ENCODE data around the gene SORBS2. TPM values are rescaled to one million over a fixed set of nuclear protein-coding genes. Genes with fewer than 3 reads are reported as not detected.

SORBS2 gene
- total and polyA plus RNA-seq, 8 donors, result 24.2 to 50.8 (median 35.5) TPM

DNA sequence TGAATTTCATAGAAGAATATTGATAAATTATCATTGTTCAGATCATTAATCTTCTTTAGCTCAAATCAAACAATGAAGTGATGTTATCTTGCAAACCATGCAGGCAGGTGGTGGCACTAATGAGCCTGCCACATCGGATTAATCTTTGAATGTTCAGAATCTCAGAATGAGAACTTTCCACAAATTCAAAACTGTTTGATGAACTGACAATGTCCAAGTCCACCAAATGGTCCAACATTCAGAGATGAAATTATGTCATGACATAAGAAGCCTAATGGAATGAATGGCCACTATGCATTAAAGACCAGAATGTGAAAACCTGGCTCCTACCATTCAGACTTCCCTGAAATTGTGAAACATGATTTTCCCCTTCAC is 67.5 kb downstream of the SORBS2 start:
- TF ChIP-seq, protein P1, sequence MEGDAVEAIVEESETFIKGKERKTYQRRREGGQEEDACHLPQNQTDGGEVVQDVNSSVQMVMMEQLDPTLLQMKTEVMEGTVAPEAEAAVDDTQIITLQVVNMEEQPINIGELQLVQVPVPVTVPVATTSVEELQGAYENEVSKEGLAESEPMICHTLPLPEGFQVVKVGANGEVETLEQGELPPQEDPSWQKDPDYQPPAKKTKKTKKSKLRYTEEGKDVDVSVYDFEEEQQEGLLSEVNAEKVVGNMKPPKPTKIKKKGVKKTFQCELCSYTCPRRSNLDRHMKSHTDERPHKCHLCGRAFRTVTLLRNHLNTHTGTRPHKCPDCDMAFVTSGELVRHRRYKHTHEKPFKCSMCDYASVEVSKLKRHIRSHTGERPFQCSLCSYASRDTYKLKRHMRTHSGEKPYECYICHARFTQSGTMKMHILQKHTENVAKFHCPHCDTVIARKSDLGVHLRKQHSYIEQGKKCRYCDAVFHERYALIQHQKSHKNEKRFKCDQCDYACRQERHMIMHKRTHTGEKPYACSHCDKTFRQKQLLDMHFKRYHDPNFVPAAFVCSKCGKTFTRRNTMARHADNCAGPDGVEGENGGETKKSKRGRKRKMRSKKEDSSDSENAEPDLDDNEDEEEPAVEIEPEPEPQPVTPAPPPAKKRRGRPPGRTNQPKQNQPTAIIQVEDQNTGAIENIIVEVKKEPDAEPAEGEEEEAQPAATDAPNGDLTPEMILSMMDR (IDR thresholded peaks at IDR 0.05), result no peak
- H3K9me3 ChIP-seq, result no peaks in the 10 kb centered on the region
- no peak for DNase-seq
- peaks cover 0 to 5% of the 10 kb centered on the region in 2 donors for H3K4me1 ChIP-seq
- H3K36me3 ChIP-seq, result no peaks in the 10 kb centered on the region
- H3K4me3 ChIP-seq, result no peak overlapping the region
- ATAC-seq, result no peak
- intact Hi-C loops (cut with DNase I), result no loop called here
- no peak overlapping the region for H3K27ac ChIP-seq
- H3K27me3 ChIP-seq, result no peaks in the 10 kb centered on the region

DNA sequence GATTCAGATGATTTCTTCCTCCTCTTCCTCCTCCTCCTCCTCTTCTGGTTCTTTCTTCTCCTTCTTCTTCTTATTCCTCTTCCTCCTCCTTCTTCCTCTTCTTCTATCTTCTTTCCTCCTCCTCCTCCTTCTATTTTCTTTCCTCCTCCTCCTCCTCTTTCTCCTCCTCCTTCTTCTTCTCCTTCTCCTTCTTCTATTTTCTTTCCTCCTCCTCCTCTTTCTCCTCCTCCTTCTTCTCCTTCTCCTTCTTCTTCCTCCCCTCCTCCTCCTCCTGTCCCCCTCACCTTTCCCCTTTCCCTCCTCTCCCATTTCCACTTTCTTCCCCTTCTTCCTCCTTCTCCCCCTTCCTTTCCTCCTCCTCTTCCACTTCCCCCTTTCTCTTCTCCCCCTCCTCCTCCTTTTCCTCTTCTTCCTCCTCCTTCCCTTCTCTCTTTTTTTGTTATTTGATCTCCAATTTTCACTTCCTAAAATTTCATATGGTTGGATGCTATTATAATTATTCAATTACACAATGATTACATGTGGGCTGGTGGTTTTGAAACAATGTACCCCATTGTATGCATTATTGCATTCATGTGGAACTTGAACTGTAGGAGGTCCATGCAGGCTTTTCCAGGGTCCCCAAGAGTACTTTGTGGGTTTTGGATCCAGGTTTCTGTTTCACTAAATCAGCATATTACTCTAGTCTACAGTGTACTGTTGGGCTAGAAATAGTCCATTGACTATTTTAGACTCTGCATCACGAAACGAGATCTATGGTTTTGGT is 68.1 kb downstream of the SORBS2 start:
- TF ChIP-seq, protein P1 (IDR thresholded peaks at IDR 0.05), result no peak
- Histone ChIP-seq H3K36me3 (no peaks in the 10 kb centered on the region), H3K27me3 (no peaks in the 10 kb centered on the region), H3K4me3 (no peak overlapping the region), H3K4me1 (peaks cover 0 to 7% of the 10 kb centered on the region in 2 donors), H3K9me3 (no peaks in the 10 kb centered on the region), H3K27ac (no peak overlapping the region)
- intact Hi-C loops (cut with DNase I), result no loop called here
- no peak for ATAC-seq
- DNase-seq, result no peak

DNA sequence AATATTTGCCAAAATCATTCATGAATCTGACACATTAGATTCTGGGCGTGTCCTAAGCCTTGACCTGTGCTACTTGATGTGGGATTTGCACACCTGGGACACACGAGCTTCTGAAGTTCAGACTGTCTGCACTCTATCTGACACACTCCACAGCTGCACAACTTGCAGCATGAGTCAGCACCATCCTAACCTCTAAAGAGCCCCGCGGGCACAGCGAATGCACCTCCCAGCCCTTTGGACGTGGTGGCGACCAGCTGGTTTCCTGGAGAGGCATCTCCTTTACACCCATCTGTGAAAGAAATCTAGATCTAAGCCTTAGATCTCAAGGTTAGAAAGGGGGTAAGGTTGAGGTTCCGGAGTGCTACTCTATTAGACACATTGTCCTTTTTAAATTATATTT is 69.2 kb downstream of the SORBS2 start:
- DNase-seq, result no peak
- peaks cover 0 to 18% of the 10 kb centered on the region in 2 donors for H3K4me1 ChIP-seq
- no peaks in the 10 kb centered on the region for H3K9me3 ChIP-seq
- intact Hi-C loops (cut with DNase I), result no loop called here
- H3K4me3 ChIP-seq, result no peak overlapping the region
- H3K27ac ChIP-seq, result no peak overlapping the region
- H3K27me3 ChIP-seq, result no peaks in the 10 kb centered on the region
- ATAC-seq, result no peak
- TF ChIP-seq, protein P1 (IDR thresholded peaks at IDR 0.05), result no peak
- H3K36me3 ChIP-seq, result no peaks in the 10 kb centered on the region

DNA sequence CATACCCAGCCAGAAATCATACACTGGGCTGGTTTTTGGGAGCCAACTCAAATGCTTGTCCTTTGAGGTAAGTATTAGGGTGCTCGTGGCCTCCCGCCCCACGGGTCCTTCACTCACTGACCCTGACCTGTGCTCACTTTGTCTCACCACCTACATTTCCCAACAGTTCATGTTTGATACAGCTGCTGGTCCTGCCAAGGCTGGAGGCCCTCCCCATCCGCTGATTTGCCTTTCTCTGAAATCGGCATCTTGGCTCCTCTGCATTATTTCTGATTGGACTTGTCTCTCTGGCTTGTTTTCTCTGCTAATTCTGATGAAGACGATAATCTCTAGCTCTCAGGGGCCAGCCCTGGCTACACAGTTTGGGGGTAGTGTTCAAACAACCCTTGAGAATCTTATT is 70.2 kb downstream of the SORBS2 start:
- no peaks in the 10 kb centered on the region for H3K9me3 ChIP-seq
- ATAC-seq (no peak), DNase-seq (no peak)
- intact Hi-C loops (cut with DNase I), result no loop called here
- H3K27ac ChIP-seq, result no peak overlapping the region
- peaks cover 0 to 24% of the 10 kb centered on the region in 2 donors for H3K4me1 ChIP-seq
- no peaks in the 10 kb centered on the region for H3K27me3 ChIP-seq
- TF ChIP-seq, protein P1 (IDR thresholded peaks at IDR 0.05), result no peak
- no peak overlapping the region for H3K4me3 ChIP-seq
- no peaks in the 10 kb centered on the region for H3K36me3 ChIP-seq

DNA sequence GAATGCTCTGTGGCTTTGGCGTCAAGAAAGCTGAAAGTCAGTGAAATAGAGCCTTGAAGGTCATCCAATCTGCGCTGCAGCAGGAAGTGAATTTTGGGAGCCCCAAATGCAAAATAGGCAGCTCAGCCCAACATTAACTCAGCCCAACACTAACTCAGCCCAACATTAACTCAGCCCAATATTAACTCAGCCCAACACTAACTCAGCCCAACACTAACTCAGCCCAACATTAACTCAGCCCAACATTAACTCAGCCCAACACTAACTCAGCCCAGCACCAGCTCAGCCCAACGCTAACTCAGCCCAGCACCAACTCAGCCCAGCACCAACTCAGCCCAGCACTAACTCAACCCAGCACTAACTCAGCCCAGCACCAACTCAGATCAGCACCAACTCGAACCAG is 71.5 kb downstream of the SORBS2 start:
- TF ChIP-seq, protein P1 (IDR thresholded peaks at IDR 0.05), result no peak
- H3K4me1 ChIP-seq, result peaks cover 0 to 24% of the 10 kb centered on the region in 2 donors
- intact Hi-C loops (cut with DNase I), result no loop called here
- H3K36me3 ChIP-seq, result no peaks in the 10 kb centered on the region
- H3K4me3 ChIP-seq, result no peak overlapping the region
- no peak for DNase-seq
- no peaks in the 10 kb centered on the region for H3K9me3 ChIP-seq
- no peak overlapping the region for H3K27ac ChIP-seq
- ATAC-seq, result no peak
- no peaks in the 10 kb centered on the region for H3K27me3 ChIP-seq
